GM12878 (cell line): ENCODE measurements around the gene MAF. TPM values are rescaled to one million over a fixed set of nuclear protein-coding genes. Genes with fewer than 3 reads are reported as not detected.

Experiments used
- ATAC-seq: fragments of 200-7000 bp; cut with Tn5 transposase; 3 replicates; pipeline ENCODE4 v1.9.1; 2020; ENCODE audit warnings: mild to moderate bottlenecking, moderate library complexity
- BruUV-seq: library from RNA; stranded (reverse); fragments of 400-500 nt; replicated peaks from 2 replicates; lab custom pipeline; 2021; lab: Mats Ljungman, UMichigan
- CTCF ChIA-PET: fragments of 300-600 bp; sonication (Branson Sonifier 250); formaldehyde crosslinking; extraction: SDS; loops from one replicate; lab custom pipeline; 2021; ENCODE audit warnings: inconsistent platforms; lab: Yijun Ruan, JAX
- POLR2A ChIA-PET: fragments of 350-600 bp; formaldehyde crosslinking; extraction: SDS; loops from one replicate; lab custom pipeline; 2021; ENCODE audit warnings: inconsistent platforms; lab: Charles Lee
- RAD21 ChIA-PET: fragments of 300-600 bp; sonication (Branson Sonifier 250); formaldehyde crosslinking; loops from one replicate; lab custom pipeline; 2023; ENCODE audit warnings: antibody characterized with exemption; ENCODE audit not compliant: unreplicated experiment; lab: Charles Lee
- SMC1A ChIA-PET: fragments of 300-600 bp; sonication (Branson Sonifier 250); formaldehyde crosslinking; loops from one replicate; lab custom pipeline; 2023; ENCODE audit not compliant: unreplicated experiment, uncharacterized antibody; lab: Charles Lee
- DNase-seq: peaks from one replicate; pipeline ENCODE4 v3.0.0-alpha.2; 2011; ENCODE audit warnings: low read depth, low spot score
- FAIRE-seq: peaks from 3 replicates; lab custom pipeline; 2011; peaks lifted over from hg19 to GRCh38; lab: Jason Lieb, UNC
- H2AFZ ChIP-seq: 2 replicates; pipeline ENCODE4 v1.6.0; 2011; ENCODE audit warnings: low read depth, low read length, control low read depth; ENCODE audit not compliant: control insufficient read depth
- H3K27ac ChIP-seq: 2 replicates; pipeline ENCODE4 v1.5.1; 2011; ENCODE audit warnings: control low read depth; ENCODE audit not compliant: control insufficient read depth, insufficient read depth
- H3K27me3 ChIP-seq, 2 experiments: replicated peaks in 1 of 2; 2 replicates each; pipeline versions ENCODE4 v1.6.0 to v1.6.1; 2011; ENCODE audit warnings: low read length in 1 of 2; ENCODE audit not compliant: control insufficient read depth in 2 of 2, insufficient read depth in 2 of 2
- H3K36me3 ChIP-seq, 2 experiments: 2 replicates each; pipeline ENCODE4 v1.5.1; 2011; ENCODE audit warnings: low read length in 1 of 2; ENCODE audit not compliant: control insufficient read depth in 2 of 2, insufficient read depth in 2 of 2
- H3K4me1 ChIP-seq: 2 replicates; pipeline ENCODE4 v1.6.1; 2011; ENCODE audit warnings: mild to moderate bottlenecking, low read length, moderate library complexity, mixed read lengths; ENCODE audit not compliant: control insufficient read depth, insufficient read depth
- H3K4me2 ChIP-seq: 2 replicates; pipeline ENCODE4 v1.6.0; 2011; ENCODE audit warnings: control low read depth; ENCODE audit not compliant: control insufficient read depth, insufficient read depth
- H3K4me3 ChIP-seq: fragments of 200-600 bp; sonication (generic); 2 replicates; pipeline ENCODE4 v1.5.1; 2016
- H3K79me2 ChIP-seq: 2 replicates; pipeline ENCODE4 v1.6.0; 2011; ENCODE audit warnings: low read length; ENCODE audit not compliant: control insufficient read depth, insufficient read depth
- H3K9ac ChIP-seq: 2 replicates; pipeline ENCODE4 v1.8.0; 2011; ENCODE audit warnings: low read length, control low read depth, mixed read lengths; ENCODE audit not compliant: control insufficient read depth, insufficient read depth
- H3K9me3 ChIP-seq: replicated peaks from 3 replicates; pipeline ENCODE4 v1.5.1; 2011; ENCODE audit warnings: mild to moderate bottlenecking, low read length; ENCODE audit not compliant: control insufficient read depth, insufficient read depth
- H4K20me1 ChIP-seq: 2 replicates; pipeline ENCODE4 v1.6.0; 2011; ENCODE audit not compliant: control insufficient read depth, insufficient read depth
- CTCF ChIP-seq, 3 experiments: IDR thresholded peaks in 2 of 3; conservative IDR thresholded peaks in 1 of 3; 2 replicates each; pipeline ENCODE4 v1.5.1; 2011; ENCODE audit warnings: low read depth in 3 of 3, low read length in 3 of 3, mild to moderate bottlenecking in 3 of 3, control low read depth in 2 of 3, moderate library complexity in 2 of 3, inconsistent platforms in 1 of 3, mixed read lengths in 1 of 3; ENCODE audit not compliant: control insufficient read depth in 2 of 3, insufficient read depth in 1 of 3; ENCODE audit errors: extremely low read depth in 1 of 3
- EGR1 ChIP-seq, 2 experiments: IDR thresholded peaks; 1 replicate in 1 of 2; 2 replicates in 1 of 2; pipeline ENCODE4 v1.6.1; 2011 to 2012; ENCODE audit warnings: low read depth in 2 of 2, low read length in 2 of 2, borderline replicate concordance in 1 of 2, mild to moderate bottlenecking in 1 of 2, moderate library complexity in 1 of 2
- ELK1 ChIP-seq: IDR thresholded peaks from 2 replicates; pipeline ENCODE4 v1.6.1; 2012; ENCODE audit warnings: low read depth, low read length, improper control_type of control experiment
- EZH2 ChIP-seq: IDR thresholded peaks from 2 replicates; pipeline ENCODE4 v1.6.1; 2012; ENCODE audit warnings: low read depth, mild to moderate bottlenecking, control low read depth, inconsistent platforms, low read length, borderline replicate concordance; ENCODE audit not compliant: control insufficient read depth
- MLLT1 ChIP-seq: fragments of 450-650 bp; IDR thresholded peaks from 2 replicates; pipeline ENCODE4 v1.6.1; 2016; ENCODE audit warnings: mild to moderate bottlenecking
- MTA3 ChIP-seq: IDR thresholded peaks from 2 replicates; pipeline ENCODE4 v1.6.1; 2012; ENCODE audit warnings: low read length, inconsistent platforms, borderline replicate concordance
- NBN ChIP-seq: fragments of 450-650 bp; IDR thresholded peaks from 2 replicates; pipeline ENCODE4 v1.6.1; 2016
- SPI1 ChIP-seq: IDR thresholded peaks from 2 replicates; pipeline ENCODE4 v1.6.1; 2011; ENCODE audit warnings: low read depth, mild to moderate bottlenecking, low read length, moderate library complexity, borderline replicate concordance; ENCODE audit not compliant: insufficient read depth
- ZBED1 ChIP-seq: IDR thresholded peaks from 2 replicates; pipeline ENCODE4 v1.6.1; 2016; ENCODE audit warnings: borderline replicate concordance
- ZNF207 ChIP-seq: fragments of 450-650 bp; IDR thresholded peaks from 2 replicates; pipeline ENCODE4 v1.6.1; 2014; ENCODE audit warnings: antibody characterized with exemption, mild to moderate bottlenecking, borderline replicate concordance
- ZZZ3 ChIP-seq: IDR thresholded peaks from 2 replicates; pipeline ENCODE4 v1.6.1; 2011; ENCODE audit warnings: low read depth; ENCODE audit not compliant: control insufficient read depth, insufficient read length
- WGBS: methylation state at CpG from one replicate; pipeline ENCODE4 v1.1.6; 2016; ENCODE audit warnings: low lambda C conversion rate; ENCODE audit not compliant: insufficient replicate concordance, insufficient coverage; ENCODE audit errors: missing lambda C conversion rate; 5-methylcytosine and 5-hydroxymethylcytosine counted together
- in situ Hi-C: fragments of 300-500 bp; cut with MboI; formaldehyde crosslinking; loops from 9 replicates; pipeline ENCODE4 v1.14.3; 2018; ENCODE audit warnings: mixed read lengths
- intact Hi-C: fragments of 100-400 bp; cut with micrococcal nuclease; formaldehyde crosslinking; loops from one replicate; pipeline ENCODE4 v1.14.2; 2022; ENCODE audit not compliant: unreplicated experiment
- polyA plus RNA-seq, 11 experiments: library from polyadenylated mRNA; depleted of rRNA in 4 of 11; unstranded in 6 of 11; stranded (reverse) in 5 of 11; fragments of >200 nt; fragmentation: Nextera tagmentation in 4 of 11; fragmentation: Illumina TruSeq in 1 of 11; extraction: Ambion mirVana in 4 of 11; extraction: Trizol in 1 of 11; gene quantifications; 1 replicate in 1 of 11; 2 replicates in 10 of 11; pipeline versions ENCODE4 v1.2.1 to v1.2.3, GENCODE V29; 2011 to 2016; ENCODE audit warnings: inconsistent platforms in 2 of 11, missing spikeins in 2 of 11, low read depth in 1 of 11
- total RNA-seq, 4 experiments: library from RNA; depleted of rRNA in 3 of 4; stranded (reverse); fragments of >200 nt in 3 of 4; fragmentation: Illumina TruSeq in 1 of 4; extraction: Trizol in 1 of 4; gene quantifications; 2 replicates each; pipeline versions ENCODE4 v1.2.1 to v1.2.3, GENCODE V29; 2013 to 2021
- TF ChIP-seq, protein P1 (sequence below): IDR thresholded peaks from 2 replicates; pipeline ENCODE4 v1.6.1; 2011; ENCODE audit warnings: low read depth, low read length, improper control_type of control experiment, borderline replicate concordance
- TF ChIP-seq, protein P2 (sequence below): fragments of 450-650 bp; IDR thresholded peaks from 2 replicates; pipeline ENCODE4 v1.6.1; 2017; ENCODE audit warnings: mild to moderate bottlenecking, low read depth, inconsistent platforms; ENCODE audit not compliant: poor library complexity, severe bottlenecking

Gene MAF
- total and polyA plus RNA-seq, 10 of the 15 experiments (the other 5 are each of a cell fraction or from before 2014, with no cell fraction given) = 0.03 to 0.13 TPM; not detected in 8

- TF ChIP-seq NBN = no peak
Measured at GRCh38 chr16:79598063-79598347, 2.5 kb downstream of the MAF start (continued).

GRCh38 chr16:79597277-79598062 is 3.1 kb downstream of the MAF start:
- Histone ChIP-seq H3K79me2 (no peaks in the 10 kb centered on the region), H3K9ac (no peak overlapping the region), H4K20me1 (no peaks in the 10 kb centered on the region), H3K4me1 (no peaks in the 10 kb centered on the region), H3K27me3 (peaks cover 3 to 6% of the 10 kb centered on the region in 2 experiments), H3K9me3 (no peaks in the 10 kb centered on the region), H3K36me3 (no peaks in the 10 kb centered on the region), H3K27ac (no peak overlapping the region), H3K4me3 (no peak overlapping the region), H3K4me2 (no peak overlapping the region), H2AFZ (no peak overlapping the region)
- FAIRE-seq (no peak), DNase-seq (no peak), ATAC-seq (no peak)
- ChIA-PET CTCF (interaction anchor here (0.7 kb wide), 1 partner anchor 973 kb away, joined by 3 read pairs; no protein-coding TSS in a partner anchor), SMC1A (interaction anchor here (0.6 kb wide), 1 partner anchor 524 kb away, joined by 3 read pairs; no protein-coding TSS in a partner anchor), RAD21 (no interaction called here), POLR2A (interaction anchor here (0.7 kb wide), 1 partner anchor 13 kb away, joined by 3 read pairs; no protein-coding TSS in a partner anchor)
- 33% methylated on average over 5 of the region's 5 CpGs for WGBS
- in situ Hi-C loops (no loop called here), intact Hi-C loops (no loop called here)
- TF ChIP-seq SPI1 (no peak), ZNF207 (no peak), MLLT1 (no peak), ZZZ3 (no peak), ELK1 (no peak), ZBED1 (no peak), EGR1 (IDR thresholded peaks at IDR 0.05; ENCODE audit: borderline replicate concordance in 1 of 2, low read depth in 2 of 2, low read length in 2 of 2) (no peak), MTA3 (no peak), CTCF (IDR thresholded peaks at IDR 0.05 in 2 of 3, conservative IDR thresholded peaks at IDR 0.05 in 1 of 3; ENCODE audit: control insufficient read depth in 2 of 3, extremely low read depth in 1 of 3, insufficient read depth in 1 of 3, low read depth in 3 of 3, low read length in 3 of 3) (no peak), EZH2 (no peak)
- TF ChIP-seq, protein P1, sequence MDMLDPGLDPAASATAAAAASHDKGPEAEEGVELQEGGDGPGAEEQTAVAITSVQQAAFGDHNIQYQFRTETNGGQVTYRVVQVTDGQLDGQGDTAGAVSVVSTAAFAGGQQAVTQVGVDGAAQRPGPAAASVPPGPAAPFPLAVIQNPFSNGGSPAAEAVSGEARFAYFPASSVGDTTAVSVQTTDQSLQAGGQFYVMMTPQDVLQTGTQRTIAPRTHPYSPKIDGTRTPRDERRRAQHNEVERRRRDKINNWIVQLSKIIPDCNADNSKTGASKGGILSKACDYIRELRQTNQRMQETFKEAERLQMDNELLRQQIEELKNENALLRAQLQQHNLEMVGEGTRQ = no peak
- TF ChIP-seq, protein P2, sequence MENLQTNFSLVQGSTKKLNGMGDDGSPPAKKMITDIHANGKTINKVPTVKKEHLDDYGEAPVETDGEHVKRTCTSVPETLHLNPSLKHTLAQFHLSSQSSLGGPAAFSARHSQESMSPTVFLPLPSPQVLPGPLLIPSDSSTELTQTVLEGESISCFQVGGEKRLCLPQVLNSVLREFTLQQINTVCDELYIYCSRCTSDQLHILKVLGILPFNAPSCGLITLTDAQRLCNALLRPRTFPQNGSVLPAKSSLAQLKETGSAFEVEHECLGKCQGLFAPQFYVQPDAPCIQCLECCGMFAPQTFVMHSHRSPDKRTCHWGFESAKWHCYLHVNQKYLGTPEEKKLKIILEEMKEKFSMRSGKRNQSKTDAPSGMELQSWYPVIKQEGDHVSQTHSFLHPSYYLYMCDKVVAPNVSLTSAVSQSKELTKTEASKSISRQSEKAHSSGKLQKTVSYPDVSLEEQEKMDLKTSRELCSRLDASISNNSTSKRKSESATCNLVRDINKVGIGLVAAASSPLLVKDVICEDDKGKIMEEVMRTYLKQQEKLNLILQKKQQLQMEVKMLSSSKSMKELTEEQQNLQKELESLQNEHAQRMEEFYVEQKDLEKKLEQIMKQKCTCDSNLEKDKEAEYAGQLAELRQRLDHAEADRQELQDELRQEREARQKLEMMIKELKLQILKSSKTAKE = no peak
- no TSS peak for BruUV-seq
